ENCODE data around the gene SIKE1. TPM values are rescaled to one million over a fixed set of nuclear protein-coding genes. Genes with fewer than 3 reads are reported as not detected.

Gene SIKE1
- total RNA-seq, 1 experiment from 2014 or later, result 60.7 TPM

DNA sequence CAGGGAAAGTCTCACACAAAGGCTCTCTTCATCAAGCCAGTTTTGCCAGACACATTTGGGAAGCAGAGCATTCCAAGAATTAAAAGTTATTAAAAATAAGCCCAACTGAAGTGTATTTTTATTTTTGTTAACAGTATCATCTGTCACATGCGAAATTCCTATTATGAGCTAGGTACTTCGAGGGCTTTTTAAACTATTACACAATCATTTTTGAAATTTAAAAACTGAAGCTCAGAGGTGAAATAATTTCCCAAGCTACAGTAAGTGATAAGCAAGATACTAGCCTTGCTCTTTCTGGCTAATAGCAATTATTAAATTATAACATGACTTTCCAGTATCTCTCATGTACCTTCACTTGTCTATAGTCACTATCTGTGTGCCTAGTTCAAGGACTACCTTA is 51.9 kb downstream of the SIKE1 start:
- no TSS peak for BruUV-seq (replicated peaks)
- ChIA-PET POLR2A (no interaction called here), RAD21 (ENCODE audit: low non-redundant PET in 1 of 2, low total read pairs in 2 of 2, uncharacterized antibody in 2 of 2, unreplicated experiment in 2 of 2) (no interaction called here), CTCF (no interaction called here)
- DNase-seq (ENCODE audit: low read depth, low spot score) (no peak), ATAC-seq (no peak)
- no peak overlapping the region for H2AFZ ChIP-seq (ENCODE audit: low read depth, low read length, poor library complexity, severe bottlenecking)
- no peak overlapping the region for H3K9ac ChIP-seq (ENCODE audit: low read length)
- H3K9me2 ChIP-seq (ENCODE audit: insufficient read depth), result no peaks in the 10 kb centered on the region
- no peaks in the 10 kb centered on the region for H3K4me1 ChIP-seq (ENCODE audit: control insufficient read depth in 1 of 2, insufficient read depth in 2 of 2, low read length in 2 of 2)
- H3K9me3 ChIP-seq (ENCODE audit: control insufficient read depth in 1 of 2, insufficient read depth in 1 of 2, low read depth in 1 of 2, low read length in 2 of 2), result no peaks in the 10 kb centered on the region
- H3K36me3 ChIP-seq (ENCODE audit: control insufficient read depth in 1 of 2, insufficient read depth in 2 of 2, low read length in 2 of 2), result peaks cover 78 to 79% of the 10 kb centered on the region in 2 experiments
- 0 out of 2 replicates have a peak, but pooled peaks cover 9% of the 10 kb centered on the region for H4K20me1 ChIP-seq (ENCODE audit: insufficient read depth)
- no peak overlapping the region for H3K4me3 ChIP-seq (replicated peaks in 1 of 2; ENCODE audit: low read depth in 1 of 2, low read length in 2 of 2)
- no peak overlapping the region for H3K4me2 ChIP-seq (ENCODE audit: low read length)
- H3K27ac ChIP-seq (ENCODE audit: low read depth, low read length), result no peak overlapping the region
- intact Hi-C loops (cut with micrococcal nuclease), result no loop called here
- no peak for TF ChIP-seq YY1 (IDR thresholded peaks at IDR 0.05; ENCODE audit: extremely low read depth, insufficient replicate concordance, low read depth, low read length)
- TF ChIP-seq, protein P1, sequence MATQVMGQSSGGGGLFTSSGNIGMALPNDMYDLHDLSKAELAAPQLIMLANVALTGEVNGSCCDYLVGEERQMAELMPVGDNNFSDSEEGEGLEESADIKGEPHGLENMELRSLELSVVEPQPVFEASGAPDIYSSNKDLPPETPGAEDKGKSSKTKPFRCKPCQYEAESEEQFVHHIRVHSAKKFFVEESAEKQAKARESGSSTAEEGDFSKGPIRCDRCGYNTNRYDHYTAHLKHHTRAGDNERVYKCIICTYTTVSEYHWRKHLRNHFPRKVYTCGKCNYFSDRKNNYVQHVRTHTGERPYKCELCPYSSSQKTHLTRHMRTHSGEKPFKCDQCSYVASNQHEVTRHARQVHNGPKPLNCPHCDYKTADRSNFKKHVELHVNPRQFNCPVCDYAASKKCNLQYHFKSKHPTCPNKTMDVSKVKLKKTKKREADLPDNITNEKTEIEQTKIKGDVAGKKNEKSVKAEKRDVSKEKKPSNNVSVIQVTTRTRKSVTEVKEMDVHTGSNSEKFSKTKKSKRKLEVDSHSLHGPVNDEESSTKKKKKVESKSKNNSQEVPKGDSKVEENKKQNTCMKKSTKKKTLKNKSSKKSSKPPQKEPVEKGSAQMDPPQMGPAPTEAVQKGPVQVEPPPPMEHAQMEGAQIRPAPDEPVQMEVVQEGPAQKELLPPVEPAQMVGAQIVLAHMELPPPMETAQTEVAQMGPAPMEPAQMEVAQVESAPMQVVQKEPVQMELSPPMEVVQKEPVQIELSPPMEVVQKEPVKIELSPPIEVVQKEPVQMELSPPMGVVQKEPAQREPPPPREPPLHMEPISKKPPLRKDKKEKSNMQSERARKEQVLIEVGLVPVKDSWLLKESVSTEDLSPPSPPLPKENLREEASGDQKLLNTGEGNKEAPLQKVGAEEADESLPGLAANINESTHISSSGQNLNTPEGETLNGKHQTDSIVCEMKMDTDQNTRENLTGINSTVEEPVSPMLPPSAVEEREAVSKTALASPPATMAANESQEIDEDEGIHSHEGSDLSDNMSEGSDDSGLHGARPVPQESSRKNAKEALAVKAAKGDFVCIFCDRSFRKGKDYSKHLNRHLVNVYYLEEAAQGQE (IDR thresholded peaks at IDR 0.05; ENCODE audit: low read depth), result no peak
- no peak for TF ChIP-seq ZFX (IDR thresholded peaks at IDR 0.05)
- no peak for TF ChIP-seq POLR2AphosphoS5 (IDR thresholded peaks at IDR 0.05; ENCODE audit: low read depth, low read length)
- TF ChIP-seq TCF7L2 (IDR thresholded peaks at IDR 0.05; ENCODE audit: borderline replicate concordance, extremely low read depth, insufficient read depth, insufficient read length), result no peak
- TF ChIP-seq, protein P2, sequence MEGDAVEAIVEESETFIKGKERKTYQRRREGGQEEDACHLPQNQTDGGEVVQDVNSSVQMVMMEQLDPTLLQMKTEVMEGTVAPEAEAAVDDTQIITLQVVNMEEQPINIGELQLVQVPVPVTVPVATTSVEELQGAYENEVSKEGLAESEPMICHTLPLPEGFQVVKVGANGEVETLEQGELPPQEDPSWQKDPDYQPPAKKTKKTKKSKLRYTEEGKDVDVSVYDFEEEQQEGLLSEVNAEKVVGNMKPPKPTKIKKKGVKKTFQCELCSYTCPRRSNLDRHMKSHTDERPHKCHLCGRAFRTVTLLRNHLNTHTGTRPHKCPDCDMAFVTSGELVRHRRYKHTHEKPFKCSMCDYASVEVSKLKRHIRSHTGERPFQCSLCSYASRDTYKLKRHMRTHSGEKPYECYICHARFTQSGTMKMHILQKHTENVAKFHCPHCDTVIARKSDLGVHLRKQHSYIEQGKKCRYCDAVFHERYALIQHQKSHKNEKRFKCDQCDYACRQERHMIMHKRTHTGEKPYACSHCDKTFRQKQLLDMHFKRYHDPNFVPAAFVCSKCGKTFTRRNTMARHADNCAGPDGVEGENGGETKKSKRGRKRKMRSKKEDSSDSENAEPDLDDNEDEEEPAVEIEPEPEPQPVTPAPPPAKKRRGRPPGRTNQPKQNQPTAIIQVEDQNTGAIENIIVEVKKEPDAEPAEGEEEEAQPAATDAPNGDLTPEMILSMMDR (IDR thresholded peaks at IDR 0.05 in 2 of 3, conservative IDR thresholded peaks at IDR 0.05 in 1 of 3; ENCODE audit: borderline replicate concordance in 1 of 3, insufficient read depth in 1 of 3, low read depth in 2 of 3, low read length in 2 of 3), result no peak
- no peak for TF ChIP-seq POLR2A (IDR thresholded peaks at IDR 0.05; ENCODE audit: borderline replicate concordance, extremely low read depth, insufficient read depth, insufficient read length)
- no peak for TF ChIP-seq SP1 (IDR thresholded peaks at IDR 0.05; ENCODE audit: low read depth)
- no peak for TF ChIP-seq FOSL1 (IDR thresholded peaks at IDR 0.05; ENCODE audit: low read depth)
- no peak for TF ChIP-seq RAD21 (IDR thresholded peaks at IDR 0.05; ENCODE audit: low read depth)
- TF ChIP-seq SIN3A (IDR thresholded peaks at IDR 0.05; ENCODE audit: low read depth), result no peak
- no peak for TF ChIP-seq JUND (IDR thresholded peaks at IDR 0.05)
- no peak for TF ChIP-seq CEBPB (IDR thresholded peaks at IDR 0.05; ENCODE audit: low read depth)
- no peak for TF ChIP-seq SRF (IDR thresholded peaks at IDR 0.05; ENCODE audit: low read depth)
- TF ChIP-seq EGR1 (IDR thresholded peaks at IDR 0.05; ENCODE audit: low read depth), result no peak
- TF ChIP-seq EZH2phosphoT487 (IDR thresholded peaks at IDR 0.05; ENCODE audit: borderline replicate concordance), result no peak
- no peak for TF ChIP-seq EZH2 (IDR thresholded peaks at IDR 0.05)
- peaks cover 93% of the 10 kb centered on the region for H3K79me2 ChIP-seq (ENCODE audit: insufficient read depth, low read length)
- H3K27me3 ChIP-seq (ENCODE audit: insufficient read depth, low read length), result no peaks in the 10 kb centered on the region

All from HCT116 (cell line).